HEK293 (cell line): ENCODE results near the gene ADIPOR2.

Experiments used
- CTCF ChIA-PET: fragments of 350-600 bp; formaldehyde crosslinking; extraction: SDS; loops from one replicate; lab custom pipeline; 2021; ENCODE audit warnings: antibody characterized with exemption; lab: Yijun Ruan, JAX
- POLR2A ChIA-PET: fragments of 300-600 bp; formaldehyde crosslinking; extraction: SDS; loops from one replicate; lab custom pipeline; 2020; ENCODE audit warnings: antibody characterized with exemption, inconsistent platforms; lab: Yijun Ruan, JAX
- H3K27ac ChIP-seq: fragments of 200-500 bp; sonication (Bioruptor generic); 2 replicates; pipeline ENCODE4 v1.5.1; 2014; ENCODE audit warnings: low read depth, low read length, control low read depth, inconsistent platforms; ENCODE audit errors: extremely low read depth
- H3K36me3 ChIP-seq, 2 experiments: fragments of 200-500 bp in 1 of 2; sonication (Bioruptor generic) in 1 of 2; 1 replicate in 1 of 2; 2 replicates in 1 of 2; pipeline ENCODE4 v1.5.1; 2014 to 2017; ENCODE audit warnings: inconsistent platforms in 2 of 2, low read length in 2 of 2; ENCODE audit not compliant: control insufficient read depth in 2 of 2, insufficient read depth in 1 of 2
- H3K4me1 ChIP-seq: fragments of 200-500 bp; sonication (Bioruptor generic); 2 replicates; pipeline ENCODE4 v1.5.1; 2014; ENCODE audit warnings: mild to moderate bottlenecking, low read length, inconsistent platforms; ENCODE audit not compliant: control insufficient read depth, insufficient read depth
- H3K4me3 ChIP-seq: 2 replicates; pipeline ENCODE4 v1.5.1; 2011; ENCODE audit warnings: low read depth, mild to moderate bottlenecking, control low read depth, low read length, moderate library complexity
- H3K9me3 ChIP-seq: fragments of 200-500 bp; sonication (Bioruptor generic); 2 replicates; pipeline ENCODE4 v1.5.1; 2014; ENCODE audit warnings: low read depth, low read length, inconsistent platforms; ENCODE audit not compliant: control insufficient read depth, insufficient read depth
- KLF8 ChIP-seq: fragments of 450-650 bp; formaldehyde crosslinking; IDR thresholded peaks from 2 replicates; pipeline ENCODE4 v1.5.1; 2016; ENCODE audit warnings: missing biosample characterization, missing genetic modification characterization
- KLF9 ChIP-seq: fragments of 450-650 bp; formaldehyde crosslinking; IDR thresholded peaks from 2 replicates; pipeline ENCODE4 v1.5.1; 2016; ENCODE audit warnings: missing biosample characterization, missing genetic modification characterization, low read depth
- PATZ1 ChIP-seq: fragments of 450-650 bp; formaldehyde crosslinking; IDR thresholded peaks from 2 replicates; pipeline ENCODE4 v1.5.1; 2016; ENCODE audit warnings: missing biosample characterization, missing genetic modification characterization
- SP7 ChIP-seq: fragments of 450-650 bp; formaldehyde crosslinking; IDR thresholded peaks from 2 replicates; pipeline ENCODE4 v1.5.1; 2016; ENCODE audit warnings: missing biosample characterization, missing genetic modification characterization
- ZBTB17 ChIP-seq: fragments of 450-650 bp; formaldehyde crosslinking; IDR thresholded peaks from 2 replicates; pipeline ENCODE4 v1.5.1; 2016; ENCODE audit warnings: missing biosample characterization, missing genetic modification characterization
- ZBTB20 ChIP-seq: fragments of 450-650 bp; formaldehyde crosslinking; IDR thresholded peaks from 2 replicates; pipeline ENCODE4 v1.5.1; 2016; ENCODE audit warnings: missing biosample characterization, missing genetic modification characterization
- ZBTB26 ChIP-seq: fragments of 450-650 bp; formaldehyde crosslinking; optimal IDR thresholded peaks from 2 replicates; pipeline ENCODE3; 2016; ENCODE audit warnings: missing biosample characterization, mild to moderate bottlenecking, missing genetic modification characterization
- ZBTB44 ChIP-seq: fragments of 450-650 bp; IDR thresholded peaks from 2 replicates; pipeline ENCODE4 v1.5.1; 2018; ENCODE audit warnings: missing biosample characterization, mild to moderate bottlenecking, missing genetic modification characterization
- ZBTB48 ChIP-seq: fragments of 450-650 bp; formaldehyde crosslinking; IDR thresholded peaks from 2 replicates; pipeline ENCODE4 v1.5.1; 2016; ENCODE audit warnings: missing biosample characterization, missing genetic modification characterization
- ZIC2 ChIP-seq: fragments of 450-650 bp; formaldehyde crosslinking; IDR thresholded peaks from 2 replicates; pipeline ENCODE4 v1.5.1; 2016; ENCODE audit warnings: missing biosample characterization, missing genetic modification characterization
- ZNF169 ChIP-seq: fragments of 450-650 bp; formaldehyde crosslinking; IDR thresholded peaks from 2 replicates; pipeline ENCODE4 v1.5.1; 2016; ENCODE audit warnings: missing biosample characterization, missing genetic modification characterization
- ZNF23 ChIP-seq: fragments of 450-650 bp; formaldehyde crosslinking; IDR thresholded peaks from 2 replicates; pipeline ENCODE4 v1.5.1; 2016; ENCODE audit warnings: missing biosample characterization, missing genetic modification characterization, borderline replicate concordance
- ZNF274 ChIP-seq, 2 experiments: fragments of 200-500 bp in 1 of 2; fragments of 450-650 bp in 1 of 2; sonication (Bioruptor generic) in 1 of 2; formaldehyde crosslinking in 1 of 2; IDR thresholded peaks; 2 replicates each; pipeline versions ENCODE4 v1.5.1 to v1.6.1; 2014 to 2016; ENCODE audit warnings: borderline replicate concordance in 1 of 2, inconsistent platforms in 1 of 2, low read length in 1 of 2, missing biosample characterization in 1 of 2, missing genetic modification characterization in 1 of 2
- ZNF335 ChIP-seq: fragments of 450-650 bp; formaldehyde crosslinking; conservative IDR thresholded peaks from 2 replicates; pipeline ENCODE4 v1.5.1; 2016; ENCODE audit warnings: missing biosample characterization, missing genetic modification characterization
- ZNF366 ChIP-seq: fragments of 450-650 bp; formaldehyde crosslinking; conservative IDR thresholded peaks from 2 replicates; pipeline ENCODE4 v1.5.1; 2016; ENCODE audit warnings: missing biosample characterization, missing genetic modification characterization
- ZNF391 ChIP-seq: fragments of 450-650 bp; formaldehyde crosslinking; IDR thresholded peaks from 2 replicates; pipeline ENCODE4 v1.5.1; 2016; ENCODE audit warnings: low read depth, missing biosample characterization, missing genetic modification characterization, borderline replicate concordance
- ZNF600 ChIP-seq: fragments of 450-650 bp; formaldehyde crosslinking; IDR thresholded peaks from 2 replicates; pipeline ENCODE4 v1.5.1; 2016; ENCODE audit warnings: missing biosample characterization, missing genetic modification characterization
- ZNF621 ChIP-seq: fragments of 450-650 bp; formaldehyde crosslinking; IDR thresholded peaks from 2 replicates; pipeline ENCODE4 v1.5.1; 2017; ENCODE audit warnings: missing biosample characterization, missing genetic modification characterization
- ZNF692 ChIP-seq: fragments of 450-650 bp; formaldehyde crosslinking; IDR thresholded peaks from 2 replicates; pipeline ENCODE4 v1.5.1; 2016; ENCODE audit warnings: missing biosample characterization, missing genetic modification characterization
- ZNF791 ChIP-seq: fragments of 450-650 bp; formaldehyde crosslinking; IDR thresholded peaks from 2 replicates; pipeline ENCODE4 v1.5.1; 2016; ENCODE audit warnings: missing biosample characterization, missing genetic modification characterization
- TF ChIP-seq, protein P1 (sequence below): fragments of 450-650 bp; formaldehyde crosslinking; IDR thresholded peaks from 2 replicates; pipeline ENCODE4 v1.5.1; 2017; ENCODE audit warnings: missing biosample characterization, missing genetic modification characterization

ADIPOR2 gene

GRCh38 chr12:1662761-1663439 lies 28.0 kb upstream of the ADIPOR2 start (continued):
- TF ChIP-seq ZBTB17 (tag by site-specific recombination), result peak; percentile 95
- TF ChIP-seq, protein P1, sequence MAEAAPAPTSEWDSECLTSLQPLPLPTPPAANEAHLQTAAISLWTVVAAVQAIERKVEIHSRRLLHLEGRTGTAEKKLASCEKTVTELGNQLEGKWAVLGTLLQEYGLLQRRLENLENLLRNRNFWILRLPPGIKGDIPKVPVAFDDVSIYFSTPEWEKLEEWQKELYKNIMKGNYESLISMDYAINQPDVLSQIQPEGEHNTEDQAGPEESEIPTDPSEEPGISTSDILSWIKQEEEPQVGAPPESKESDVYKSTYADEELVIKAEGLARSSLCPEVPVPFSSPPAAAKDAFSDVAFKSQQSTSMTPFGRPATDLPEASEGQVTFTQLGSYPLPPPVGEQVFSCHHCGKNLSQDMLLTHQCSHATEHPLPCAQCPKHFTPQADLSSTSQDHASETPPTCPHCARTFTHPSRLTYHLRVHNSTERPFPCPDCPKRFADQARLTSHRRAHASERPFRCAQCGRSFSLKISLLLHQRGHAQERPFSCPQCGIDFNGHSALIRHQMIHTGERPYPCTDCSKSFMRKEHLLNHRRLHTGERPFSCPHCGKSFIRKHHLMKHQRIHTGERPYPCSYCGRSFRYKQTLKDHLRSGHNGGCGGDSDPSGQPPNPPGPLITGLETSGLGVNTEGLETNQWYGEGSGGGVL (tag by site-specific recombination), result peak; percentile 58; the same call in 1 of the 2 replicates
- TF ChIP-seq SP7 (tag by site-specific recombination), result 0 out of 2 replicates have a peak, but pooled peaks have one; percentile 31
- peak; percentile 10; the same call in 1 of the 2 replicates for TF ChIP-seq ZIC2 (tag by site-specific recombination)
- peak; percentile 27 for TF ChIP-seq ZBTB26 (tag by site-specific recombination)
- peak; percentile 47; the same call in 1 of the 2 replicates for TF ChIP-seq ZBTB48
- no peak for TF ChIP-seq ZNF169
- peak; percentile 56; the same call in 1 of the 2 replicates for TF ChIP-seq ZNF600 (tag by site-specific recombination)
- TF ChIP-seq KLF8 (tag by site-specific recombination), result peak; percentile 44; the same call in 1 of the 2 replicates
- no peak for TF ChIP-seq ZNF692 (tag by site-specific recombination)
- TF ChIP-seq ZBTB20, result peak; percentile 66
- TF ChIP-seq PATZ1 (tag by site-specific recombination), result peak; percentile 83
- peak; percentile 39; the same call in 1 of the 2 replicates for TF ChIP-seq KLF9
- TF ChIP-seq ZNF335 (tag by site-specific recombination), result peak; percentile 22; the same call in 1 of the 2 replicates
- no peak for TF ChIP-seq ZBTB44 (tag by site-specific recombination)

DNA sequence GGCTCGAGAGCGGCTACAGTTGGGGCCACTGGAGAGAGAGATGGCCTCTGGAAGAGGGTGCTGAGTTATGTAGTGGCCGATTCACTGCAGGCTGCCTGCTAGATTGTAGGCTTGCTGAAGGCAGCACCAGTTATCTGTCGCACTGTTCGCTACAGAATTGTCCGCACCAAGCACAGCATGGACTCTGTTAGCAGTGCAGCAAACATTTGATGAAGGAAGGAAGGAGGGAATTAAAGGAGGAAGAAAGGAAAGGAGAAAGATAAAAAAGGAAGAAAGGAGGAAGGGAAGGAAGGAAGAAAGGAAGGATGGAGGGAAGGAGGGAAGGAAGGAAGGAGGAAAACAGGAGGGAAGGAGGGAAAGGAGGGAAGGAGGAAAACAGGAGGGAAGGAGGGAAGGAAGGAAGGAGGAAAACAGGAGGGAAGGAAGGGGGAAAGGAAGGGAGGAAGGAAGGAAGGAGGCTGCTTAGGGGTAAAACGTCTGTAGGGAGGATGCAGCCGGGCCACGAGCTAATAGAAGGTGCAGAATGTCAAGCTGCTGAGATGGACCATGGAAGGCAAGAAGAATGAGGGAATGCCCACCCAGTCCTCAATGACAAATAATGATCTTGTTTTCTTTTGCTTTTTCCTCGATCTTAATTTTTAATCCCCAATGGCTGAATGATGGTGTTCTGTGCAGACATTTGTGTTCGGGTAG lies 27.3 kb upstream of the ADIPOR2 start:
- Histone ChIP-seq H3K4me3 (no peak overlapping the region), H3K36me3 (no peaks in the 10 kb centered on the region), H3K9me3 (no peaks in the 10 kb centered on the region), H3K4me1 (0 out of 2 replicates have a peak, but pooled peaks cover 2% of the 10 kb centered on the region), H3K27ac (peak overlapping the region; percentile 70; the same call in 1 of the 2 replicates)
- peak; percentile 98 for TF ChIP-seq ZNF366 (tag by site-specific recombination)
- TF ChIP-seq ZNF791 (tag by site-specific recombination), result no peak
- no peak for TF ChIP-seq ZNF23 (tag by site-specific recombination)
- TF ChIP-seq ZNF274 (IDR thresholded peaks at IDR 0.05; ENCODE audit: low read length), result no peak
- no peak for TF ChIP-seq ZNF274 (tag by site-specific recombination; IDR thresholded peaks at IDR 0.05; ENCODE audit: borderline replicate concordance)
- TF ChIP-seq ZNF621 (tag by site-specific recombination), result peak; percentile 13; the same call in 1 of the 2 replicates
- TF ChIP-seq ZNF391 (tag by site-specific recombination), result no peak
- ChIA-PET POLR2A (no interaction called here), CTCF (no interaction called here)
